Upper lobe of left lung (tissue), 4 donors: ENCODE results near the gene RUFY1.

ENCODE experiments used
- CTCF ChIP-seq, 6 experiments: fragments of 450-650 bp in 4 of 6; fragments of 200-600 bp in 2 of 6; sonication (generic) in 2 of 6; IDR thresholded peaks; one replicate each; pipeline ENCODE4 v1.5.1; 2016 to 2019; ENCODE audit warnings: antibody characterized with exemption in 6 of 6
- EP300 ChIP-seq, 4 donors: sonication (generic); formaldehyde crosslinking; IDR thresholded peaks; one replicate each; pipeline ENCODE4 v1.5.1; 2017; ENCODE audit warnings: antibody characterized with exemption in 4 of 4, control low read depth in 2 of 4
- POLR2A ChIP-seq, 4 donors: fragments of 450-650 bp; IDR thresholded peaks; one replicate each; pipeline ENCODE4 v1.5.1; 2016 to 2017; ENCODE audit warnings: antibody characterized with exemption in 4 of 4, mild to moderate bottlenecking in 2 of 4
- POLR2AphosphoS5 ChIP-seq, 2 donors: sonication (generic); formaldehyde crosslinking; IDR thresholded peaks; one replicate each; pipeline ENCODE4 v1.5.1; 2017; ENCODE audit warnings: antibody characterized with exemption in 2 of 2

DNA sequence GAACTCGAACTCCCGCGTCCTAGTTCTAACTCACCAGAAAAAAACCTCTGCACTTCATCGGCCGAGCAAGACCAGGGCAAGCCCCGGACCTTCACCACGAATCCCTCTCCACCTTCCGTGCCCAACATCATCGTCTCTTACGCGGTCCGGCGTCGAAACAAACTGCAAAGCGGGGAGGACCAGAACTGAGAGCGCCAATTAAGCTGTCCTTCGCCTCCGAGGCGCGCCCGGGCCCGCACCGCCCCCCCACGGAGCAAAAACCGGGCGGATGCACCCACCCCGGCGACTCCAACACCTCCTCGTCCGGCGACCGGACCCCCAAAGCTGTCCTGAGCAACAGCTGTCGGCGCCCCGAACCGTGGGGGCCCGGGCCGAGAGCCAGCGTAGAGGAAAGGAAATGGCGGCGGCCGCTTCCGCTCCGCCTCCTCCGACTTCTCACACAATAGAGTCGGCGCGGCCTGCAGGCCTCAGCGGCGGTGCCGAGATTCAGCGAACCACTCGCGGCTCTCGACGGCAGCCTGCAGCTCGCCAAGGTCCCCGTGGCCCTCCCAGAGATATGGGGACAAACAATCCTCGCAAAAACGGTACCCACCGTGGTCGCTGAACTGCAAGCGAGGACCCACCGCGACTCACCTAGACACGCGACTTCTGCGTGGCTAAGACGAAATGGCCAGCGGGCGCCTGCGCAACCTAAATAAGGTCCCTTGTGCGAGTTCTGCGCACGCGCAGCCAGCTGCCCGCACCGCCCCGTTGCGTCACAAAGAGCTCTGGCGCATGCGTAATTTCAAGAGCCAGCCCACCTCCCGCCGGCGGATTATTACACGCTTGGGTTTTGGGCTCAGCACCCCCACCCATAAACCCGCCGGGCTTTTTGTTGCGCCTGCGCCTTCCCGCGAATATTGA is 72.9 kb downstream of the RUFY1 start, which contains the start of gene HNRNPH1:
- TF ChIP-seq CTCF (IDR thresholded peaks at IDR 0.05) (peak in 5 of 6 experiments; percentile 10 to 30 (median 11)), POLR2AphosphoS5 (IDR thresholded peaks at IDR 0.05) (peak; percentile 100), POLR2A (IDR thresholded peaks at IDR 0.05) (peak; percentile 89 to 100 (median 99)), EP300 (IDR thresholded peaks at IDR 0.05) (peak in 1 of 4 donors; percentile 62)
